ENCODE measurements around the gene MT1HL1.

MT1HL1 gene

DNA sequence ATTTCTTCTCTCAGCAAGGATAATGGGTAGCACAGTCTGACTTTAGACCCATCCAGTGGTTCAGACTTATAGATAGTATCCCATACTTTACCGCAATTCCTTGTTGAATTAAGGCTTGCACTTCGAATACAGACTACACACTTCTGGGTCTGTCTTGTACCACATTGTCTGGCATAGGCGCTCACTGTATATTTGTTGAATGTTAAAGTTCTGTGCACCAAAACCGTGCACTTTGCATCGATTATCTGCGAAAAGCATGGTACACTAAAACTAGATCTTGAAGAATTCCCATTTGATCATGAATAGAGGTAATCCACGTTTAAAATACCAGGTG is 37.2 kb upstream of the MT1HL1 start:
- TF ChIP-seq SPI1 (IDR thresholded peaks at IDR 0.05; ENCODE audit: borderline replicate concordance, low read depth) (no peak), GABPA (IDR thresholded peaks at IDR 0.05; ENCODE audit: low read depth) (no peak)
- TF ChIP-seq, protein P1, sequence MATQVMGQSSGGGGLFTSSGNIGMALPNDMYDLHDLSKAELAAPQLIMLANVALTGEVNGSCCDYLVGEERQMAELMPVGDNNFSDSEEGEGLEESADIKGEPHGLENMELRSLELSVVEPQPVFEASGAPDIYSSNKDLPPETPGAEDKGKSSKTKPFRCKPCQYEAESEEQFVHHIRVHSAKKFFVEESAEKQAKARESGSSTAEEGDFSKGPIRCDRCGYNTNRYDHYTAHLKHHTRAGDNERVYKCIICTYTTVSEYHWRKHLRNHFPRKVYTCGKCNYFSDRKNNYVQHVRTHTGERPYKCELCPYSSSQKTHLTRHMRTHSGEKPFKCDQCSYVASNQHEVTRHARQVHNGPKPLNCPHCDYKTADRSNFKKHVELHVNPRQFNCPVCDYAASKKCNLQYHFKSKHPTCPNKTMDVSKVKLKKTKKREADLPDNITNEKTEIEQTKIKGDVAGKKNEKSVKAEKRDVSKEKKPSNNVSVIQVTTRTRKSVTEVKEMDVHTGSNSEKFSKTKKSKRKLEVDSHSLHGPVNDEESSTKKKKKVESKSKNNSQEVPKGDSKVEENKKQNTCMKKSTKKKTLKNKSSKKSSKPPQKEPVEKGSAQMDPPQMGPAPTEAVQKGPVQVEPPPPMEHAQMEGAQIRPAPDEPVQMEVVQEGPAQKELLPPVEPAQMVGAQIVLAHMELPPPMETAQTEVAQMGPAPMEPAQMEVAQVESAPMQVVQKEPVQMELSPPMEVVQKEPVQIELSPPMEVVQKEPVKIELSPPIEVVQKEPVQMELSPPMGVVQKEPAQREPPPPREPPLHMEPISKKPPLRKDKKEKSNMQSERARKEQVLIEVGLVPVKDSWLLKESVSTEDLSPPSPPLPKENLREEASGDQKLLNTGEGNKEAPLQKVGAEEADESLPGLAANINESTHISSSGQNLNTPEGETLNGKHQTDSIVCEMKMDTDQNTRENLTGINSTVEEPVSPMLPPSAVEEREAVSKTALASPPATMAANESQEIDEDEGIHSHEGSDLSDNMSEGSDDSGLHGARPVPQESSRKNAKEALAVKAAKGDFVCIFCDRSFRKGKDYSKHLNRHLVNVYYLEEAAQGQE (IDR thresholded peaks at IDR 0.05; ENCODE audit: insufficient replicate concordance, low read depth): no peak
- no peak for DNase-seq (ENCODE audit: low read depth in 1 of 2, low spot score in 1 of 2)
- peaks cover 39% of the 10 kb centered on the region for H3K27me3 ChIP-seq (ENCODE audit: insufficient read depth, poor library complexity, severe bottlenecking)
- no peak overlapping the region for H3K4me3 ChIP-seq (replicated peaks; ENCODE audit: insufficient read depth, low read length)
- H3K27ac ChIP-seq (replicated peaks): no peak overlapping the region

- no peak for DNase-seq (ENCODE audit: low read depth in 1 of 2, low spot score in 1 of 2)
- TF ChIP-seq, protein P1 (IDR thresholded peaks at IDR 0.05; ENCODE audit: insufficient replicate concordance, low read depth): no peak
- TF ChIP-seq CTCF (IDR thresholded peaks at IDR 0.05; ENCODE audit: insufficient read depth, low read length) (no peak), POLR2AphosphoS5 (IDR thresholded peaks at IDR 0.05; ENCODE audit: low read depth) (no peak), GABPA (IDR thresholded peaks at IDR 0.05; ENCODE audit: low read depth) (no peak), SPI1 (IDR thresholded peaks at IDR 0.05; ENCODE audit: borderline replicate concordance, low read depth) (no peak)
- H3K4me3 ChIP-seq (replicated peaks; ENCODE audit: insufficient read depth, low read length): no peak overlapping the region
- peaks cover 33% of the 10 kb centered on the region for H3K27me3 ChIP-seq (ENCODE audit: insufficient read depth, poor library complexity, severe bottlenecking)
- H3K27ac ChIP-seq (replicated peaks): no peak overlapping the region
Measured at GRCh38 chr1:237040823-237041222, 36.6 kb upstream of the MT1HL1 start.

DNA sequence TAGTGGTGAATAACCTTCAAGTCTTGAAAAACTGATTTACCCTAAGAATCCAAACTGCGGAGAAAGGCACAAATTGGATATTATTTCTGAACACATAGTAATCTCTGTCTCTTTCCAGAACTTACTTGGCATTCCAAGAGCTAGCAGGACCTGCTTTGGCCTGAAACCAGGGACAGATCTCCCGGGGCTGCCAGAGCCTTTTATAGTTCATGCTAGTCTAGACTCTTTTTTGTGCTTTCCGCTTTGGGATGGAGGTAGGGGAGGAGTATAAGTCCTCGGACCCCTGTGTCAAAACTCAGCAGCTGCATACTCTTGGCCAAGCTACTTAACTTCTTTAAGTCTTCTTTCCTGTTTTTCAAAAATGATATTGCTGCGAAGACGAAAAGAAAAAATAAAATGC is 34.0 kb upstream of the MT1HL1 start:
- peaks cover 21% of the 10 kb centered on the region for H3K27me3 ChIP-seq (ENCODE audit: insufficient read depth, poor library complexity, severe bottlenecking)
- no peak overlapping the region for H3K4me3 ChIP-seq (replicated peaks; ENCODE audit: insufficient read depth, low read length)
- TF ChIP-seq POLR2AphosphoS5 (IDR thresholded peaks at IDR 0.05; ENCODE audit: low read depth) (no peak), GABPA (IDR thresholded peaks at IDR 0.05; ENCODE audit: low read depth) (no peak), SPI1 (IDR thresholded peaks at IDR 0.05; ENCODE audit: borderline replicate concordance, low read depth) (no peak), CTCF (IDR thresholded peaks at IDR 0.05; ENCODE audit: insufficient read depth, low read length) (no peak)
- TF ChIP-seq, protein P1 (IDR thresholded peaks at IDR 0.05; ENCODE audit: insufficient replicate concordance, low read depth): no peak
- H3K27ac ChIP-seq (replicated peaks): no peak overlapping the region
- no peak for DNase-seq (ENCODE audit: low read depth in 1 of 2, low spot score in 1 of 2)

- Histone ChIP-seq H3K27me3 (ENCODE audit: insufficient read depth, poor library complexity, severe bottlenecking) (peaks cover 8% of the 10 kb centered on the region), H3K27ac (replicated peaks) (no peak overlapping the region), H3K4me3 (replicated peaks; ENCODE audit: insufficient read depth, low read length) (no peak overlapping the region)
- TF ChIP-seq GABPA (IDR thresholded peaks at IDR 0.05; ENCODE audit: low read depth) (no peak), POLR2AphosphoS5 (IDR thresholded peaks at IDR 0.05; ENCODE audit: low read depth) (no peak), CTCF (IDR thresholded peaks at IDR 0.05; ENCODE audit: insufficient read depth, low read length) (no peak), SPI1 (IDR thresholded peaks at IDR 0.05; ENCODE audit: borderline replicate concordance, low read depth) (no peak)
- TF ChIP-seq, protein P1 (IDR thresholded peaks at IDR 0.05; ENCODE audit: insufficient replicate concordance, low read depth): no peak
- no peak for DNase-seq (ENCODE audit: low read depth in 1 of 2, low spot score in 1 of 2)
Measured at GRCh38 chr1:237035759-237036158, 31.5 kb upstream of the MT1HL1 start.
